K562 (cell line): ENCODE measurements around the gene PAF1. TPM values are rescaled to one million over a fixed set of nuclear protein-coding genes. Genes with fewer than 3 reads are reported as not detected.
A peak's percentile ranks its signal among the peaks of the same experiment; 100 is the strongest.

ENCODE experiments used
- CCAR2 ChIP-seq: fragments of 200-400 bp; formaldehyde crosslinking; IDR thresholded peaks from 2 replicates; pipeline ENCODE4 v1.6.1; 2017; ENCODE audit warnings: mild to moderate bottlenecking, low read depth, low read length
- GTF2A2 ChIP-seq: IDR thresholded peaks from 2 replicates; pipeline ENCODE4 v1.6.1; 2016; ENCODE audit warnings: mild to moderate bottlenecking, missing genetic modification characterization, missing compliant biosample characterization
- KLF10 ChIP-seq: fragments of 250-450 bp; sonication (Bioruptor Pico); IDR thresholded peaks from 2 replicates; pipeline ENCODE4 v1.6.1; 2021; ENCODE audit warnings: matching md5 sums
- POLR2A ChIP-seq: fragments of 450-650 bp; conservative IDR thresholded peaks from 2 replicates; pipeline ENCODE4 v1.6.1; 2016
- ZC3H4 ChIP-seq: sonication (generic); formaldehyde crosslinking; IDR thresholded peaks from 2 replicates; pipeline ENCODE4 v1.9.0; 2021; ENCODE audit warnings: missing genetic modification reagents, borderline replicate concordance
- ZZZ3 ChIP-seq: fragments of 450-650 bp; IDR thresholded peaks from 2 replicates; pipeline ENCODE4 v1.6.1; 2016; ENCODE audit warnings: antibody characterized with exemption, mild to moderate bottlenecking, moderate library complexity
- polyA plus RNA-seq, 8 experiments: library from polyadenylated mRNA; depleted of rRNA in 4 of 8; stranded (reverse) in 5 of 8; unstranded in 3 of 8; fragments of >200 nt; fragmentation: Nextera tagmentation in 2 of 8; fragmentation: Illumina TruSeq in 1 of 8; extraction: Ambion mirVana in 2 of 8; extraction: Trizol in 1 of 8; gene quantifications; 2 replicates each; pipeline versions ENCODE4 v1.2.1 to v1.2.3, GENCODE V29; 2011 to 2014; ENCODE audit warnings: inconsistent platforms in 1 of 8, missing spikeins in 1 of 8
- total RNA-seq, 7 experiments: library from RNA; depleted of rRNA in 6 of 7; stranded (reverse); fragments of >200 nt in 6 of 7; fragmentation: Illumina TruSeq in 2 of 7; extraction: Trizol in 2 of 7; gene quantifications; 2 replicates each; pipeline versions ENCODE4 v1.2.1 to v1.2.3, GENCODE V29; 2011 to 2021; ENCODE audit warnings: low replicate concordance in 1 of 7
- TF ChIP-seq, protein P1 (sequence below): fragments of 250-450 bp; sonication (Bioruptor Pico); IDR thresholded peaks from 2 replicates; pipeline ENCODE4 v1.4.0; 2020
- TF ChIP-seq, protein P2 (sequence below): fragments of 450-650 bp; IDR thresholded peaks from 2 replicates; pipeline ENCODE4 v1.6.1; 2018; ENCODE audit not compliant: partially characterized antibody
- TF ChIP-seq, protein P3 (sequence below): fragments of 450-650 bp; IDR thresholded peaks from one replicate; pipeline ENCODE4 v1.6.1; 2018; ENCODE audit warnings: mild to moderate bottlenecking, moderate library complexity; ENCODE audit not compliant: partially characterized antibody
- TF ChIP-seq, protein P4 (sequence below): fragments of 250-450 bp; sonication (Bioruptor Pico); IDR thresholded peaks from 2 replicates; pipeline ENCODE4 v1.5.0; 2021

Gene PAF1
- total and polyA plus RNA-seq, 9 of the 15 experiments (the other 6 are each of a cell fraction or from before 2014, with no cell fraction given) = 1.5 to 45.0 (median 33.8) TPM

DNA sequence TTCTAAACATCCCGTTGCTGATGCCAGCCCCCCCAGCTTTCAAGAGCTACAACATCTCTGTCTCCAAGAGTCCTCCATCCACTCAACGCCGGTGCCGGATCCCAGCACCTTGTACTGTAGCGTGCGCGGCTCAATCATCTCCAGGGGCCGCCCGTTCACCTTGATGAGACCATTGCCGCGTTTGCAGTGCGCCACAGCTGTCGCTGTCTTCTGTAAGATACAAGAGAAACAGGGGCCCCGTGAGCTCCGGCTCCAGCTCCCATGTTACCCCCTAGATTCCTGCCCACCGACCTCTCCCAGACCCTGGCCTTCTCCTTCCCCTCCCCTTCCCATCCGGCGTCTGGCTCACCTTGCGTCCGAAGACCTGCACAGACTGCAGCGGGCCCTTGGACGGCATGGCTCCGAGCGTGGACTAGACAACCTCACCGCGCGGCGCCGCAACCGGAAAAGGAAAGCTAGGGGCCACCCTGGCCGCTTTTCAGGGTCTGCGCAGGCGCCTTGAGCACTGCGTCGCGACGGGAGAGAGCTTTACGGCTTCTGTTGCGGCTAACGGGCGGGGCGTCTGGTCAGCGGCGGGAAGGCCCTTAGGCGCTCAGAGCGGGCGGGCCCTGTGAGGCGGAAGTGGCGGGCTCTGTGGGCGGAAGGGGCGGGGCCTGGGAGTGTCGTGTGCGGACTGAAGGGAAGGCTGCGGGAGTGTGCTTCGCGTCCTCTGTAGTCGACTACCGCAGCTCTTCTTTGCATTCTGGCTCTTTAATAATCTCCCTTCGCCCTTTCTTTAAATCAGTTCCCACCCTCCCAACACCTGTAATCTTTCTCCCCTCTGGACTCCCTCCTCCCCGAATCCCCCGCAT lies 44.8 kb upstream of the PAF1 start, which contains the start of gene RPS16 (continued):
- TF ChIP-seq, protein P1, sequence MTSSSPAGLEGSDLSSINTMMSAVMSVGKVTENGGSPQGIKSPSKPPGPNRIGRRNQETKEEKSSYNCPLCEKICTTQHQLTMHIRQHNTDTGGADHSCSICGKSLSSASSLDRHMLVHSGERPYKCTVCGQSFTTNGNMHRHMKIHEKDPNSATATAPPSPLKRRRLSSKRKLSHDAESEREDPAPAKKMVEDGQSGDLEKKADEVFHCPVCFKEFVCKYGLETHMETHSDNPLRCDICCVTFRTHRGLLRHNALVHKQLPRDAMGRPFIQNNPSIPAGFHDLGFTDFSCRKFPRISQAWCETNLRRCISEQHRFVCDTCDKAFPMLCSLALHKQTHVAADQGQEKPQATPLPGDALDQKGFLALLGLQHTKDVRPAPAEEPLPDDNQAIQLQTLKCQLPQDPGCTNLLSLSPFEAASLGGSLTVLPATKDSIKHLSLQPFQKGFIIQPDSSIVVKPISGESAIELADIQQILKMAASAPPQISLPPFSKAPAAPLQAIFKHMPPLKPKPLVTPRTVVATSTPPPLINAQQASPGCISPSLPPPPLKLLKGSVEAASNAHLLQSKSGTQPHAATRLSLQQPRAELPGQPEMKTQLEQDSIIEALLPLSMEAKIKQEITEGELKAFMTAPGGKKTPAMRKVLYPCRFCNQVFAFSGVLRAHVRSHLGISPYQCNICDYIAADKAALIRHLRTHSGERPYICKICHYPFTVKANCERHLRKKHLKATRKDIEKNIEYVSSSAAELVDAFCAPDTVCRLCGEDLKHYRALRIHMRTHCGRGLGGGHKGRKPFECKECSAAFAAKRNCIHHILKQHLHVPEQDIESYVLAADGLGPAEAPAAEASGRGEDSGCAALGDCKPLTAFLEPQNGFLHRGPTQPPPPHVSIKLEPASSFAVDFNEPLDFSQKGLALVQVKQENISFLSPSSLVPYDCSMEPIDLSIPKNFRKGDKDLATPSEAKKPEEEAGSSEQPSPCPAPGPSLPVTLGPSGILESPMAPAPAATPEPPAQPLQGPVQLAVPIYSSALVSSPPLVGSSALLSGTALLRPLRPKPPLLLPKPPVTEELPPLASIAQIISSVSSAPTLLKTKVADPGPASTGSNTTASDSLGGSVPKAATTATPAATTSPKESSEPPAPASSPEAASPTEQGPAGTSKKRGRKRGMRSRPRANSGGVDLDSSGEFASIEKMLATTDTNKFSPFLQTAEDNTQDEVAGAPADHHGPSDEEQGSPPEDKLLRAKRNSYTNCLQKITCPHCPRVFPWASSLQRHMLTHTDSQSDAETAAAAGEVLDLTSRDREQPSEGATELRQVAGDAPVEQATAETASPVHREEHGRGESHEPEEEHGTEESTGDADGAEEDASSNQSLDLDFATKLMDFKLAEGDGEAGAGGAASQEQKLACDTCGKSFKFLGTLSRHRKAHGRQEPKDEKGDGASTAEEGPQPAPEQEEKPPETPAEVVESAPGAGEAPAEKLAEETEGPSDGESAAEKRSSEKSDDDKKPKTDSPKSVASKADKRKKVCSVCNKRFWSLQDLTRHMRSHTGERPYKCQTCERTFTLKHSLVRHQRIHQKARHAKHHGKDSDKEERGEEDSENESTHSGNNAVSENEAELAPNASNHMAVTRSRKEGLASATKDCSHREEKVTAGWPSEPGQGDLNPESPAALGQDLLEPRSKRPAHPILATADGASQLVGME (CRISPR knock-in tag) = peak; percentile 26; the same call in 1 of the 2 replicates
- TF ChIP-seq ZZZ3 (peak; percentile 78; the same call in 1 of the 2 replicates), ZC3H4 (CRISPR knock-in tag) (no peak), CCAR2 (no peak), GTF2A2 (tag) (no peak), POLR2A (peak; percentile 99), KLF10 (CRISPR knock-in tag) (no peak)
- TF ChIP-seq, protein P2, sequence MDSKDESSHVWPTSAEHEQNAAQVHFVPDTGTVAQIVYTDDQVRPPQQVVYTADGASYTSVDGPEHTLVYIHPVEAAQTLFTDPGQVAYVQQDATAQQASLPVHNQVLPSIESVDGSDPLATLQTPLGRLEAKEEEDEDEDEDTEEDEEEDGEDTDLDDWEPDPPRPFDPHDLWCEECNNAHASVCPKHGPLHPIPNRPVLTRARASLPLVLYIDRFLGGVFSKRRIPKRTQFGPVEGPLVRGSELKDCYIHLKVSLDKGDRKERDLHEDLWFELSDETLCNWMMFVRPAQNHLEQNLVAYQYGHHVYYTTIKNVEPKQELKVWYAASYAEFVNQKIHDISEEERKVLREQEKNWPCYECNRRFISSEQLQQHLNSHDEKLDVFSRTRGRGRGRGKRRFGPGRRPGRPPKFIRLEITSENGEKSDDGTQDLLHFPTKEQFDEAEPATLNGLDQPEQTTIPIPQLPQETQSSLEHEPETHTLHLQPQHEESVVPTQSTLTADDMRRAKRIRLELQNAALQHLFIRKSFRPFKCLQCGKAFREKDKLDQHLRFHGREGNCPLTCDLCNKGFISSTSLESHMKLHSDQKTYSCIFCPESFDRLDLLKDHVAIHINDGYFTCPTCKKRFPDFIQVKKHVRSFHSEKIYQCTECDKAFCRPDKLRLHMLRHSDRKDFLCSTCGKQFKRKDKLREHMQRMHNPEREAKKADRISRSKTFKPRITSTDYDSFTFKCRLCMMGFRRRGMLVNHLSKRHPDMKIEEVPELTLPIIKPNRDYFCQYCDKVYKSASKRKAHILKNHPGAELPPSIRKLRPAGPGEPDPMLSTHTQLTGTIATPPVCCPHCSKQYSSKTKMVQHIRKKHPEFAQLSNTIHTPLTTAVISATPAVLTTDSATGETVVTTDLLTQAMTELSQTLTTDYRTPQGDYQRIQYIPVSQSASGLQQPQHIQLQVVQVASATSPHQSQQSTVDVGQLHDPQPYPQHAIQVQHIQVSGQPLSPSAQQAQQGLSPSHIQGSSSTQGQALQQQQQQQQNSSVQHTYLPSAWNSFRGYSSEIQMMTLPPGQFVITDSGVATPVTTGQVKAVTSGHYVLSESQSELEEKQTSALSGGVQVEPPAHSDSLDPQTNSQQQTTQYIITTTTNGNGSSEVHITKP = peak; percentile 75
- TF ChIP-seq, protein P3, sequence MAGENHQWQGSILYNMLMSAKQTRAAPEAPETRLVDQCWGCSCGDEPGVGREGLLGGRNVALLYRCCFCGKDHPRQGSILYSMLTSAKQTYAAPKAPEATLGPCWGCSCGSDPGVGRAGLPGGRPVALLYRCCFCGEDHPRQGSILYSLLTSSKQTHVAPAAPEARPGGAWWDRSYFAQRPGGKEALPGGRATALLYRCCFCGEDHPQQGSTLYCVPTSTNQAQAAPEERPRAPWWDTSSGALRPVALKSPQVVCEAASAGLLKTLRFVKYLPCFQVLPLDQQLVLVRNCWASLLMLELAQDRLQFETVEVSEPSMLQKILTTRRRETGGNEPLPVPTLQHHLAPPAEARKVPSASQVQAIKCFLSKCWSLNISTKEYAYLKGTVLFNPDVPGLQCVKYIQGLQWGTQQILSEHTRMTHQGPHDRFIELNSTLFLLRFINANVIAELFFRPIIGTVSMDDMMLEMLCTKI = no peak
- TF ChIP-seq, protein P4, sequence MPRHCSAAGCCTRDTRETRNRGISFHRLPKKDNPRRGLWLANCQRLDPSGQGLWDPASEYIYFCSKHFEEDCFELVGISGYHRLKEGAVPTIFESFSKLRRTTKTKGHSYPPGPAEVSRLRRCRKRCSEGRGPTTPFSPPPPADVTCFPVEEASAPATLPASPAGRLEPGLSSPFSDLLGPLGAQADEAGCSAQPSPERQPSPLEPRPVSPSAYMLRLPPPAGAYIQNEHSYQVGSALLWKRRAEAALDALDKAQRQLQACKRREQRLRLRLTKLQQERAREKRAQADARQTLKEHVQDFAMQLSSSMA (CRISPR knock-in tag) = no peak
